ENCODE measurements around the gene SEMA6C.

DNA sequence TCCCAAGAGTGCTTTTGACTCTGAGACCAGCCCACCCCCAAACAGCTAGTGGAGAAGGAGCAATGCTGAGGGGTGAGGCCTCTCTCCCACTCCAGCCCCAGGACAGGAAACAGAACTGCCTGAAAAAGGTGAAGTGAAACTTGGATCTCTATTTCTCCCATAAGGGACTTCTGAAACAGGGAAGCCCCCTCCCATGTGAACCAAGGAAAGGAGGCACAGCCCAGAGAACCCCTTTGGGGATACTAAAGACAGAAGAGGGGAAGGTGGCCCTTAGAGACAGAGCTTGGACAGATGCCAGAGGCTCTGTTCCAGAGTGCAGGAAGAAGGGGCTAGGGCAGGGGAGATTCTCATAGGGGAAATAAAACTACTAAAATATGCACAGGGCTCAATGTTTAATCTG lies 12.9 kb upstream of the SEMA6C start:
- TF ChIP-seq, protein P1, sequence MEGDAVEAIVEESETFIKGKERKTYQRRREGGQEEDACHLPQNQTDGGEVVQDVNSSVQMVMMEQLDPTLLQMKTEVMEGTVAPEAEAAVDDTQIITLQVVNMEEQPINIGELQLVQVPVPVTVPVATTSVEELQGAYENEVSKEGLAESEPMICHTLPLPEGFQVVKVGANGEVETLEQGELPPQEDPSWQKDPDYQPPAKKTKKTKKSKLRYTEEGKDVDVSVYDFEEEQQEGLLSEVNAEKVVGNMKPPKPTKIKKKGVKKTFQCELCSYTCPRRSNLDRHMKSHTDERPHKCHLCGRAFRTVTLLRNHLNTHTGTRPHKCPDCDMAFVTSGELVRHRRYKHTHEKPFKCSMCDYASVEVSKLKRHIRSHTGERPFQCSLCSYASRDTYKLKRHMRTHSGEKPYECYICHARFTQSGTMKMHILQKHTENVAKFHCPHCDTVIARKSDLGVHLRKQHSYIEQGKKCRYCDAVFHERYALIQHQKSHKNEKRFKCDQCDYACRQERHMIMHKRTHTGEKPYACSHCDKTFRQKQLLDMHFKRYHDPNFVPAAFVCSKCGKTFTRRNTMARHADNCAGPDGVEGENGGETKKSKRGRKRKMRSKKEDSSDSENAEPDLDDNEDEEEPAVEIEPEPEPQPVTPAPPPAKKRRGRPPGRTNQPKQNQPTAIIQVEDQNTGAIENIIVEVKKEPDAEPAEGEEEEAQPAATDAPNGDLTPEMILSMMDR (conservative IDR thresholded peaks at IDR 0.05 in 1 of 2, IDR thresholded peaks at IDR 0.05 in 1 of 2; ENCODE audit: extremely low read depth in 1 of 2, insufficient read depth in 1 of 2, low read depth in 1 of 2, low read length in 2 of 2): no peak
- TF ChIP-seq EZH2 (IDR thresholded peaks at IDR 0.05; ENCODE audit: borderline replicate concordance, low read length): no peak
